Measurements from ENCODE around the gene ECT2L.

The ECT2L gene

GRCh38 chr6:138805016-138805765 lies 9.3 kb downstream of the ECT2L start:
- no peak for DNase-seq

- DNase-seq = no peak
Measured at GRCh38 chr6:138806889-138807288, 11.0 kb downstream of the ECT2L start.

DNA sequence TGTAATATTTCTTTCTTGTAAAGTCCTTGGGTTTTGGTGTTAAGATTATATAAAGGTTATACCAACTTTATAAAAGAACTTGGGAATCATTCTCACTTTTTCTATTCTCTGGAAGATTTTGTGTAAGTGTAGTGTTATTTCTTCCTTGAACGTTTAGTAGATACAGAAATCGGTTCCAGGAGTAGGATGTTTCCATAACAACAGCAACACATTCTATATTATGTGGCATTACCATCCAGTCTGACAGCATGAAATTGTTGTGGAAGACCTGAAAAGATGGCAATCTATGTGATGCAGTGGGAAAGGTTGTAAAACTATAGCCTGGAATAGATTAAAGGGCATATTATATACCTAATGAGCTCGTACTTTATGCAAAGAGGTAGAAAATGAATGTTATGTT lies 13.8 kb downstream of the ECT2L start:
- DNase-seq = no peak

DNA sequence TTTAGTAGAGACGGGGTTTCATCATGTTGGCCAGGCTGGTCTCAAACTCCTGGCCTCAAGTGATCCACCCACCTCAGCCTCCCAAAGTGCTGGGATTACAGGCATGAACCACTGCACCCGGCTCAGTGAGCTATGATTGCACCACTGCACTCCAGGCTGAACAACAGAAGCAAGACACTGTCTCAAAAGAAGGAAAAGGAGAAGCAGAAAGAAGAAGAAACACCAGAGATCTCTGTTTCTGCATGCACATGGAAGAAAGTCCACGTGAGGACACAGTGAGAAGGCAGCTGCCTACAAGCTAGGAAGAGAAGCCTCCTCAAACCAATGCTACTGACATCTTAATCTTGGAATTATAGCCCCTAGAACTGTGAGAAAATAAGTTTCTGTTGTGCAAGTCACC lies 16.0 kb downstream of the ECT2L start:
- DNase-seq = no peak

DNA sequence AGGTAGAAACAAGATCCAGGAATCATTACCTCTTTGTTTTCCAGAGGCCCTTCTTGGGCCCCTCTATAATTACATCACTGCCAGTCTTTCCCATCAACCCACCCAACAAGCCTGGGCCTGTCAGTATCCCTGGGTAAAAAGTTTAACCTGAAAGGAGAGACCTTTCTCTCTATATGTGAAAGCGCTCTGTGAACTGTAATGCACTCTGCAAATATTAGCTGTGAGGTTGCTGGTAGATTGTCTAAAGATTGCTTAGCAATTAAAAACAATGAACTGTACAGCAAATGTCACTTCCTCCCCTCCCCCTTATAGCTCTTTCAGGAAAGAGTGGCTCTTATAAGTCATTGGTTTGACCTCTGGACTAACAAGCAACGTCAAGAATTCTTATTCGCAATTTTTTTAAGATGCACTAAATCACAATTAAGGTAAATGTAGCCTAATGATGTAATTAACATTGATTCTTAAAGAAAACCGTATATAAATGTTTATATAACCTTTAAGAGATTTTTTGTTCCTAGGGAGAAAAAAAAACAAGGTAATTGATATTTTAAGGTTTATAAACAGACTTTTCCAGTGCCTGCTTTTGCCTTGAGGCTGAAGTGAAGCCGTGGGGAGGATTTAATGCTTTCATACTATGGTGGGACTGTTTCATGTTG lies 18.4 kb downstream of the ECT2L start:
- no peak for DNase-seq

DNA sequence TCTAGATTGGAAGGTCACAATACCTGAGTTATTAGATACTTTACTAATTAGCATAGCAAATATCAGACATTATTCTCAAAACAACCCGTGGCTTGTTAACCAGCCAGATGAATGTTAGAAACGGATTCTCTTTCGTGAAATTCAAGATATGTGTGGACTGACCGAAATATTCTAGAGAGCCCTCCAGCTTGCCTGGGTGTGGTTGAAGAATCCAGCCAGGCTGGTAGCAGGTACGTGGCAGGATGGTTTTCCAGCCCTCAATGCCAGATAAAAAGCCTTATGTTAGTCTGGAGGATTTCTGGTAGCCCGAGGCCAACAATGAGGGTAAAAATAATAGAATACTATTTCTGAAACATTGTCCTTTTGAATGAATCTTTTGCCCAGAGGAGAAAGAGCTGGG lies 19.3 kb downstream of the ECT2L start:
- DNase-seq = no peak

GRCh38 chr6:138815797-138816528 lies 20.1 kb downstream of the ECT2L start:
- no peak for DNase-seq

DNA sequence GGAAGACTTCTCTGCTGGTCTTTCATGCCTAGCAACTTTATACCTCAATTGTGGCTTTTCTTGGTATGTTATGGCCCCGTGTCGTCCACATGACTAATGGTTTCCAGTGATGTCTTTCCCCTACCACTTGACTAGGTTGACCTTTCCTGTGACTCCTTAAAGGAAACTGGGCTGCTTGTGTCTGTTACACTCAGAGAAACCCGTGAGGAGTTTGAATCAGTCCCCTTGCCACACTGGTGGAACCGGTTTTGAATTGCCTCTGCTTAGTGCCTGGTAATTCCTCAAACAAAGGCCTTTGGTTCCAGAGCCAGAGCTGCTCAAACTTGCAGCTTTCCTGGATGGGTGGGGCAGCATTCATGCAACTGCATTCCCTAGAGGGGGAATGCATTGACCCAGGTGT lies 21.9 kb downstream of the ECT2L start:
- DNase-seq = no peak

GRCh38 chr6:138818496-138819194 lies 22.8 kb downstream of the ECT2L start:
- no peak for DNase-seq

- DNase-seq = no peak
Measured at GRCh38 chr6:138821519-138821918, 25.6 kb downstream of the ECT2L start.

- no peak for DNase-seq
Measured at GRCh38 chr6:138824482-138825144, 28.7 kb downstream of the ECT2L start.

DNA sequence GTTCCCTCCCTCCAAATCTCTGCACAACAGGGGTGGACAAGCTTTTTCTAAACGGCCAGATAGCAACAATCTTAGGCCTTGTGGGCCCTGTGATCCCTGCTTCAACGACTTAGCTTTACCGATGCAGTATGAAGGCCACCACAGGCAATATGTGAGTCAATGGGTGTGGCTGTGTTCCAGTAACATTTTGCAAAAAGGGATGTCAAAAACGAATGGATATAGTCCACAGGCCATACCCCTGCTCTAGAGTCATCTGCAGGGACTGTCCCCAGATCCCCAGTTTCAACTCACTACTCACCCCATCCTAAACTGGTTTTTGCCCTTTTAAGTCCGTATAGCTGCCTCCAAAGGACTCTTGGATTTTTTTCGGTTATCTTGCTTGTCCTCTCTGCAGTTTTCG lies 34.4 kb downstream of the ECT2L start:
- no peak for DNase-seq

DNA sequence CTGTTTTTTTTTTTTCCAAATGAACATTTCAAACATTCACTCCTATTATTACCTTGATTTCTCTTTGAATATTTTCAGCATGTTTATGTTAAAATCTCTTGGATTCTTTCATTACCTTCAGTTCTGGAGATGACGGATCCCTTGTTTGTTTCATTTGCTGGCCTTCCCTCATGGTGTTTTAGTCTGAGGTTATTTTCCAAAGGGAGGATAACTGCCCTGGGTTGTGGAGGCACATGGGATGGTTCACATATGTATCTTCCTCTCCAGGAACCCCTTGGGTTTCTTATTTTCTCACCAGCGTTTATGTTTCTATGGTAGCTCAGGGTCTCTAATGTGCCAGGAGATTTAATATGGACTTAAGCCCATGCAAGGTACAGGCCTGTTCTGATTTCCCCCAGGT lies 36.3 kb downstream of the ECT2L start:
- no peak for DNase-seq

GRCh38 chr6:138833816-138834539 lies 38.1 kb downstream of the ECT2L start:
- DNase-seq = no peak

DNA sequence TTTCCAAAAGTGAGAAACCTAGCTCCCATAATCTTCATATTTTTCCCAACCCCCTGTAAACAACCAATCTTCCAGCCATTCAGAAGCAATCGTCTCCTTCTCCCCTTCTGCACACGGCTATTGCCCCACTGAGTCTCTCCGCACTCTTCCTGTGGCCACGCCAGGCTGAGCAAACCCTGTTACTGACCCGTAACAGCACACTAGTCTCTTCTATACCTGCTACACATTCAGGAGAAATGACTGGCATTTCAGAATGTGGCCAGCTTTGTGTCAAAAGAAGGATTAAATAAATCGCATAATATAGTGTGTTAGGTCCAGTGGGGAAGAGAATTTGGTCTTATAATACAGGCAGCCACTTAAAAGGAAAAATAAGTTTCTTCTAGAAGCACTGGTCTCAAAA lies 41.4 kb downstream of the ECT2L start:
- DNase-seq = no peak

GRCh38 chr6:138844192-138844591 lies 48.3 kb downstream of the ECT2L start:
- DNase-seq = no peak

GRCh38 chr6:138847884-138848283 lies 52.0 kb downstream of the ECT2L start:
- DNase-seq = no peak

GRCh38 chr6:138848461-138848860 lies 52.6 kb downstream of the ECT2L start:
- DNase-seq = no peak

- DNase-seq = no peak
Measured at GRCh38 chr6:138849791-138850190, 53.9 kb downstream of the ECT2L start.

- DNase-seq = no peak
Measured at GRCh38 chr6:138856654-138857053, 60.8 kb downstream of the ECT2L start.

DNA sequence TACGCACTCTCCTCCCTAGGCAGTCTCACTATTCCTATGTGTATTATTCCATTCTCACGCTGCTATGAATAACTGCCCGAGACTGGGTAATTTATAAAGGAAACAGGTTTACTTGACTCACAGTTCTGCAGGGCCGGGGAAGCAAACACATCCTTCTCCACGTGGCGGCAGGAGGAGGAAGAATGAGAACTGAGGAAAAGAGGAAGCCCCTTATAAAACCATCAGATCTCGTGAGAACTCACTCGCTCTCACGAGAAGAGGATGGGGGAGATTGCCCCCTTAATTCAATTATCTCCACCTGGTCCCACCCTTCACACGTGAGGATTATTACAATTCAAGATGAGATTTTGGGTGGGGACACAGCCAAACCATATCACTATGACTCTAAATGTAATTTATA lies 61.9 kb downstream of the ECT2L start:
- no peak for DNase-seq

- no peak for DNase-seq
Measured at GRCh38 chr6:138862456-138862855, 66.6 kb downstream of the ECT2L start.

All from activated effector memory CD4-positive, alpha-beta T cell treated with anti-CD3 and anti-CD28 coated beads, Interleukin-2, amount 50 U/mL, for 16 hours (primary cell).